Vagina (tissue), 2 donors: Measurements from ENCODE around the gene ENTHD1. TPM values are rescaled to one million over a fixed set of nuclear protein-coding genes. Genes with fewer than 3 reads are reported as not detected.

Source experiments
- DNase-seq, 2 donors: peaks; one replicate each; pipeline ENCODE4 v3.0.0-alpha.2; 2017; ENCODE audit errors: extremely low spot score in 2 of 2
- H3K27ac ChIP-seq: fragments of 200-600 bp; sonication (generic); one replicate; pipeline ENCODE4 v1.5.1; 2019
- H3K27me3 ChIP-seq: fragments of 200-600 bp; sonication (generic); one replicate; pipeline ENCODE4 v1.5.1; 2019
- H3K36me3 ChIP-seq, 2 donors: fragments of 200-600 bp; sonication (generic); one replicate each; pipeline ENCODE4 v1.5.1; 2017 to 2019
- H3K4me1 ChIP-seq: fragments of 200-600 bp; sonication (generic); one replicate; pipeline ENCODE4 v1.5.1; 2019
- H3K4me3 ChIP-seq, 2 donors: fragments of 200-600 bp; sonication (generic); 1 replicate in 1 of 2; 2 replicates in 1 of 2; pipeline ENCODE4 v1.5.1; 2016 to 2019
- H3K9me3 ChIP-seq: fragments of 200-600 bp; sonication (generic); one replicate; pipeline ENCODE4 v1.5.1; 2019
- POLR2A ChIP-seq, 2 donors: fragments of 450-650 bp; IDR thresholded peaks; one replicate each; pipeline ENCODE4 v1.6.1; 2017; ENCODE audit warnings: antibody characterized with exemption in 2 of 2, mild to moderate bottlenecking in 2 of 2, moderate library complexity in 2 of 2
- POLR2AphosphoS5 ChIP-seq, 2 donors: sonication (generic); formaldehyde crosslinking; IDR thresholded peaks; one replicate each; pipeline ENCODE4 v1.9.0; 2017; ENCODE audit warnings: antibody characterized with exemption in 2 of 2, mild to moderate bottlenecking in 2 of 2, low read depth in 1 of 2; ENCODE audit not compliant: insufficient read depth in 1 of 2
- intact Hi-C: fragments of 100-400 bp; cut with DNase I; formaldehyde crosslinking; loops from one replicate; pipeline ENCODE4 v1.15.1; 2023
- total RNA-seq: library from RNA; depleted of rRNA; stranded (reverse); fragments of >200 nt; gene quantifications from one replicate; pipeline ENCODE4 v1.2.3, GENCODE V29; 2016
- TF ChIP-seq, protein P1 (sequence below), 3 experiments: fragments of 450-650 bp in 2 of 3; fragments of 200-600 bp in 1 of 3; sonication (generic) in 1 of 3; IDR thresholded peaks; one replicate each; pipeline ENCODE4 v1.5.1; 2017 to 2019; ENCODE audit warnings: antibody characterized with exemption in 3 of 3, mild to moderate bottlenecking in 2 of 3, moderate library complexity in 2 of 3

The ENTHD1 gene
- total RNA-seq, 1 donor from 2014 or later, result not detected

DNA sequence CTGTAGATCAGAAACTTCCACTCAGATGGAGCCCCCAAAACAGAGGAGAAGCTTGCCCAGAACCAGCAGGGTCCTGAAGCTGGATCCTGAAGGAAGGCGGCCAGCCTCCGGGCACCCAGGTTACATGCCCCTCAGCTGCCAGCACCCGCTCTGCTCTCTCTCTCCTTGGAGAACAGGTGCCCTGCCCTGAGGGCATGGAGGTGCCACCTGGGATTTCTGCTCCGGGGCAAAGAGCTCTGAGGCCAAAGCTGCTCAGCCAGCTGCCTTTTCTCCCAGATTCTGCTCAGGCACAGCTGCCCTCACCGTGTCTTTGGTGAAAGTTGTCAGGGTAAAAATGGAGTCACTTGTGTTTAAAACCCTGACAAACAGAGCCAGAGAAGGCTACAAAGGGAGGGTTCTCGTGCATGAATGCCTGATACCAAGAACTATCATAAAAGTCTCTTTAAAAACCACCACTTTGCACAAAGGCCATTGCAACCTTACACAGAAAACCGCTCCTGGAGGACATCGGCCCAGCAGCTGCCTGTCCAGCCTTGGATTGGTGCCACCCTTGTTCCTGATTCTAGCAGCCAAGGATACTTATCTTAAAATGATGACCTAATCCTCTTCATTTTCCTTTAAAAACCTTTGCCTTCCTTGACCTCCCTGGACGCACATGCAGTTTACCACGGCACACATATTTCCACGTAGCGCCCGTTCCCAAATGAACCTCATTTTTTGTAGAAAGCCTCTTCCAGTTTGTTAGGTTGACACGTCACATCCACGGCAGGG lies 183.0 kb downstream of the ENTHD1 start:
- TF ChIP-seq POLR2AphosphoS5 (IDR thresholded peaks at IDR 0.05; ENCODE audit: insufficient read depth in 1 of 2, low read depth in 1 of 2), result no peak
- TF ChIP-seq, protein P1, sequence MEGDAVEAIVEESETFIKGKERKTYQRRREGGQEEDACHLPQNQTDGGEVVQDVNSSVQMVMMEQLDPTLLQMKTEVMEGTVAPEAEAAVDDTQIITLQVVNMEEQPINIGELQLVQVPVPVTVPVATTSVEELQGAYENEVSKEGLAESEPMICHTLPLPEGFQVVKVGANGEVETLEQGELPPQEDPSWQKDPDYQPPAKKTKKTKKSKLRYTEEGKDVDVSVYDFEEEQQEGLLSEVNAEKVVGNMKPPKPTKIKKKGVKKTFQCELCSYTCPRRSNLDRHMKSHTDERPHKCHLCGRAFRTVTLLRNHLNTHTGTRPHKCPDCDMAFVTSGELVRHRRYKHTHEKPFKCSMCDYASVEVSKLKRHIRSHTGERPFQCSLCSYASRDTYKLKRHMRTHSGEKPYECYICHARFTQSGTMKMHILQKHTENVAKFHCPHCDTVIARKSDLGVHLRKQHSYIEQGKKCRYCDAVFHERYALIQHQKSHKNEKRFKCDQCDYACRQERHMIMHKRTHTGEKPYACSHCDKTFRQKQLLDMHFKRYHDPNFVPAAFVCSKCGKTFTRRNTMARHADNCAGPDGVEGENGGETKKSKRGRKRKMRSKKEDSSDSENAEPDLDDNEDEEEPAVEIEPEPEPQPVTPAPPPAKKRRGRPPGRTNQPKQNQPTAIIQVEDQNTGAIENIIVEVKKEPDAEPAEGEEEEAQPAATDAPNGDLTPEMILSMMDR (IDR thresholded peaks at IDR 0.05), result no peak
- no peak for TF ChIP-seq POLR2A (IDR thresholded peaks at IDR 0.05)
- intact Hi-C loops, result no loop called here
- H3K4me1 ChIP-seq, result no peaks in the 10 kb centered on the region
- no peak overlapping the region for H3K27ac ChIP-seq
- no peak for DNase-seq
- no peaks in the 10 kb centered on the region for H3K27me3 ChIP-seq
- H3K4me3 ChIP-seq, result no peak overlapping the region
- no peaks in the 10 kb centered on the region for H3K9me3 ChIP-seq
- no peaks in the 10 kb centered on the region for H3K36me3 ChIP-seq

DNA sequence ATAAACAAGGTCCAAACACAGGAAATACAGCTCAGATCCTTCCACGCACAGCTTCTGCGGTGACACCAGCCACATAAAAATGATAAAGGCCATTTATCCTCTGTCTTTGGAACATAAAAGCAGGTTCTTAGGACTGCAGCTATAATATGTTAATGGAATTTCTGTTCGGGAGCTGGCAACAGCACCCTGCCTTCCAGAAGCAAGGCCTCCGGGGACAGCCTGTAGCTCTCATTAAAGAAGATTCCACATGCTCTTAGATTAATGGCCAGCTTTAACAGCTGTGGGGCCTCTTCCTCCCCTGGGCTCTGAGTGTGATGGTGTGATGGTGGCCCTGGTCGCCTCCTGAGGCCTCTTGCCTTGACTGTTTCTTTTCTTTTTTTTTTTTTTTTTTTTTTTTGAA lies 185.7 kb downstream of the ENTHD1 start:
- no peaks in the 10 kb centered on the region for H3K27me3 ChIP-seq
- no peak for TF ChIP-seq POLR2A (IDR thresholded peaks at IDR 0.05)
- TF ChIP-seq POLR2AphosphoS5 (IDR thresholded peaks at IDR 0.05; ENCODE audit: insufficient read depth in 1 of 2, low read depth in 1 of 2), result no peak
- TF ChIP-seq, protein P1 (IDR thresholded peaks at IDR 0.05), result no peak
- H3K4me1 ChIP-seq, result peaks cover 12% of the 10 kb centered on the region
- H3K27ac ChIP-seq, result no peak overlapping the region
- no peak overlapping the region for H3K4me3 ChIP-seq
- intact Hi-C loops, result no loop called here
- no peaks in the 10 kb centered on the region for H3K9me3 ChIP-seq
- H3K36me3 ChIP-seq, result no peaks in the 10 kb centered on the region
- DNase-seq, result no peak

DNA sequence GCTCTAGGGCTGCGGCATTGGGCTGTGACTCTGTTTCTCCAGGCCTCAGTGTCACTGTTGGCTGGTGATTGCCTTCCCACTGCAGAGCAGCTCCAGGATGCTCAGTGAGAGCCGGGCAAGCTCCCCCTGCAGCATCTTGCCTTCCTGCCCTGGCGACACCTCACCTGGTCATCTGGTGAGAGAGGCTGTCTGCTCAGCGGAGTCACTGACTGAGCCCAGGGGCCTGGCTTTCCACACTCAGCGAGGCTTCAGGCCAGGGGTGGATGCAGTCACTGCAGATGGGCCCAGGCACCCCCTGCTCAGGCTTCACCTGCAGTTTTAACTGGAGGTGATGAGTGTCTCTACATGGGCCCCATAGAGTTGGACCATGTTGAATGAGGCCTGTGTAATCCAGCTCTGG lies 186.2 kb downstream of the ENTHD1 start:
- no peak overlapping the region for H3K27ac ChIP-seq
- no peak overlapping the region for H3K4me3 ChIP-seq
- H3K9me3 ChIP-seq, result no peaks in the 10 kb centered on the region
- intact Hi-C loops, result no loop called here
- H3K27me3 ChIP-seq, result no peaks in the 10 kb centered on the region
- no peaks in the 10 kb centered on the region for H3K36me3 ChIP-seq
- peaks cover 12% of the 10 kb centered on the region for H3K4me1 ChIP-seq
- DNase-seq, result no peak
- TF ChIP-seq POLR2A (IDR thresholded peaks at IDR 0.05), result no peak
- TF ChIP-seq, protein P1 (IDR thresholded peaks at IDR 0.05), result no peak
- TF ChIP-seq POLR2AphosphoS5 (IDR thresholded peaks at IDR 0.05; ENCODE audit: insufficient read depth in 1 of 2, low read depth in 1 of 2), result no peak

DNA sequence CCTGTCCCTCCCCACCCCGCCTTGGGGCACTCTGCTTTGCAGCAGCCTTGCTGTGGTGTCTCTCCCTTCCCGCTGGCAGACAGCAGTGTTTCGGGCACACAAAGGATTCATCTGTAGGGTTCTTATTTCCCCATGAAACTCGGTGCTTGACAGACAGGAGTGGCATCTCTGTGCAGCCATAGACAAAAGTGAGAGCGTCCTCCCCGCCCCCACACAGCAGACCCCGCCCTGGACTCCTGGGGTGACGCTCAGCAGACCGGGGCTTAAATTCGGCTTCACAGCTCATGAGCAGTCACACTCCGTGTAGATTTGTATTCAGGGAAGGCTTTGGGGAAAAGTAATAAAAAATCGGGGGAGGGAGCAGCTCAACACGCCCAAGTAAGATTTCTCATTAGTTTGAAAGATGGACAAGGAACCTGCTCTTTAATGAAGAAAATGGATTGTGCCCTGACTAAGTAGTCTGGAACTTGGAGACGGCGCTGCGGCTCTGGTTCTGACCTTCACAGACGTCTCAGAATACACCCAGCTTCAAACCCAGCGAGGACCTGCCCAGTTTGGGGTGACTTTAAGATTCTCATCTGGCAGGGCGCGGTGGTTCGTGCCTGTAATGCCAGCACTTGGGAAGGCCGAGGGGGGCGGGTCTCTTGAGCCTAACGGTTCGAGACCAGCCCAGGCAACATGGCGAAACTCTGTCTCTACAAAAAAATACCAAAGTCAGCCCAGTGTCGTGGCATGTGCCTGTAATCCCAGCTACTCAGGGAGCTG lies 187.0 kb downstream of the ENTHD1 start:
- no peak for DNase-seq
- Histone ChIP-seq H3K4me3 (no peak overlapping the region), H3K27ac (no peak overlapping the region), H3K27me3 (no peaks in the 10 kb centered on the region), H3K4me1 (peaks cover 12% of the 10 kb centered on the region), H3K36me3 (no peaks in the 10 kb centered on the region), H3K9me3 (no peaks in the 10 kb centered on the region)
- TF ChIP-seq POLR2AphosphoS5 (IDR thresholded peaks at IDR 0.05; ENCODE audit: insufficient read depth in 1 of 2, low read depth in 1 of 2) (no peak), POLR2A (IDR thresholded peaks at IDR 0.05) (no peak)
- TF ChIP-seq, protein P1 (IDR thresholded peaks at IDR 0.05), result no peak
- intact Hi-C loops, result no loop called here

DNA sequence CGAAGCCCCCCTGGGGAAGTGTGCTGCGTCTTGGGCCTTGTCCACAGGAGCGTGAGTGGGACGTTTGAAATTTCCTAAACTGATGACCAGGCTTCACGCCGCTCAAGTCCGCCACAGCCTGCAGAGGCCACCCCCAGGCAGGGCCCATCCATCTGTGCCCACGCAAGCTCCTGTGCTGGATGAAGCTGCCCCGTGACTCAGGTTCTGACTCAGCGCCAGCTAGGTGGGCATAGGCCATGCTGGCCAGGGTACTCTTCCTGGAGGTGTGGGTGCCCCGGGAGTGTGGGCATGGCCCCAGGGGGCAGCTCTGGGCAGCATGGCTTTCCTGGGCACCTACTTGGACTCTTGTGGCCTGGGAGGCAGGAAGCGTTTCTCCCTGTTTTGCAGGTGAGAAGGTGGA lies 188.2 kb downstream of the ENTHD1 start:
- H3K36me3 ChIP-seq, result no peaks in the 10 kb centered on the region
- intact Hi-C loops, result no loop called here
- TF ChIP-seq, protein P1 (IDR thresholded peaks at IDR 0.05), result no peak
- H3K27me3 ChIP-seq, result no peaks in the 10 kb centered on the region
- H3K9me3 ChIP-seq, result no peaks in the 10 kb centered on the region
- H3K4me1 ChIP-seq, result peaks cover 12% of the 10 kb centered on the region
- no peak for DNase-seq
- H3K4me3 ChIP-seq, result no peak overlapping the region
- H3K27ac ChIP-seq, result no peak overlapping the region
